ENCODE data around the gene MUC6.

MUC6 gene

DNA sequence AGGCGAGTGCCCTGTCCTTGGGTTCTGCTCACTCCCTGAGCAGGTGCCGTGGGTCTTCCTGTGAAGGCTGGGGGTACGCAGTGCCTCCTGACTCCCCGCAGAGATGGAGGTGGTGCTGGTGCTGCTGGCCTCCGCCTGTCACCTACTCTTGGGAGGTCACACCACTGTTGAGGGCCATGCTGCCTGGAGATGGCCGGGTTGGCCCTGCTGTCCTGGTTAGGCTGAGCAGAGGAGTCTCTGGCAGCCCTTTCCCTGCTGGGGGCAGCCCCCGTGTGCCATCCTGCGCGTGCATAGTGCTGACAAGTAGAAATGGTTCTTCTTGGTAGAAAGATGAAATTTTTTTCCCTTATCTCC, 49.6 kb downstream of the MUC6 start:
- no peak for DNase-seq (ENCODE audit: low read depth, low spot score)
- TF ChIP-seq, protein P1, sequence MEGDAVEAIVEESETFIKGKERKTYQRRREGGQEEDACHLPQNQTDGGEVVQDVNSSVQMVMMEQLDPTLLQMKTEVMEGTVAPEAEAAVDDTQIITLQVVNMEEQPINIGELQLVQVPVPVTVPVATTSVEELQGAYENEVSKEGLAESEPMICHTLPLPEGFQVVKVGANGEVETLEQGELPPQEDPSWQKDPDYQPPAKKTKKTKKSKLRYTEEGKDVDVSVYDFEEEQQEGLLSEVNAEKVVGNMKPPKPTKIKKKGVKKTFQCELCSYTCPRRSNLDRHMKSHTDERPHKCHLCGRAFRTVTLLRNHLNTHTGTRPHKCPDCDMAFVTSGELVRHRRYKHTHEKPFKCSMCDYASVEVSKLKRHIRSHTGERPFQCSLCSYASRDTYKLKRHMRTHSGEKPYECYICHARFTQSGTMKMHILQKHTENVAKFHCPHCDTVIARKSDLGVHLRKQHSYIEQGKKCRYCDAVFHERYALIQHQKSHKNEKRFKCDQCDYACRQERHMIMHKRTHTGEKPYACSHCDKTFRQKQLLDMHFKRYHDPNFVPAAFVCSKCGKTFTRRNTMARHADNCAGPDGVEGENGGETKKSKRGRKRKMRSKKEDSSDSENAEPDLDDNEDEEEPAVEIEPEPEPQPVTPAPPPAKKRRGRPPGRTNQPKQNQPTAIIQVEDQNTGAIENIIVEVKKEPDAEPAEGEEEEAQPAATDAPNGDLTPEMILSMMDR (IDR thresholded peaks at IDR 0.05; ENCODE audit: insufficient read depth, low read length, missing control alignments), result no peak
- ChIA-PET POLR2A (no interaction called here), CTCF (no interaction called here)
- no peak overlapping the region for H3K4me3 ChIP-seq (ENCODE audit: low read depth, low read length)

DNA sequence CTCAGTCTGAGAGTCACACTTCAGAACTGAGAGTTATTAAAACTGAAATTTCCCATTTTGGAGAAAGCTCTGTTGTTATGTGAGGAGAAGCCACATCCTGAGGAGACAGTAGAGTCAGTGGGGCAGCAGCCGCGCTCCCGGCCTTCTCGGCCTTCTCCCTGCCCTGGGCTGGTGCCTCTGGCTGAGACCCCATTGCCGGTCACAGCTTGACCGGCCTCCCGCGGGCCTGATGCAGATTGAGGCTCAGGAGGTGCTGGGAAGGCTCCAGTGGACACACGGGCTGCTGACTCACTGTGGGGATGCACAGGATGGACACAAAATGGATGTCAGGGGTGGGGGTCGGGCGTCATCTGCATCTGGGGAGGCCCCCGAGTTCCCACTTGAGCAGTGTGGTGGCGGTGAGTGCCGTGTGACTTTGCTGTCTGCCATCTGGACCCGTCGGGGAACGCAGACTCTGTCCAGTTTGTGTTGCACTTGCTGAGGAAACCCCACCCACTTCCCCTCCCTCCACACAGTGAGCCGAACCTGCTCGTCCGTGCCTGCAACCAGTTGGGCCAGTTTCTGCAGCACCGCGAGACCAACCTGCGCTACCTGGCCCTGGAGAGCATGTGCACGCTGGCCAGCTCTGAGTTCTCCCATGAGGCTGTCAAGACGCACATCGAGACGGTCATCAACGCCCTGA, 50.1 kb downstream of the MUC6 start:
- ChIA-PET CTCF (no interaction called here), POLR2A (no interaction called here)
- no peak overlapping the region for H3K4me3 ChIP-seq (ENCODE audit: low read depth, low read length)
- no peak for DNase-seq (ENCODE audit: low read depth, low spot score)
- TF ChIP-seq, protein P1 (IDR thresholded peaks at IDR 0.05; ENCODE audit: insufficient read depth, low read length, missing control alignments), result no peak

DNA sequence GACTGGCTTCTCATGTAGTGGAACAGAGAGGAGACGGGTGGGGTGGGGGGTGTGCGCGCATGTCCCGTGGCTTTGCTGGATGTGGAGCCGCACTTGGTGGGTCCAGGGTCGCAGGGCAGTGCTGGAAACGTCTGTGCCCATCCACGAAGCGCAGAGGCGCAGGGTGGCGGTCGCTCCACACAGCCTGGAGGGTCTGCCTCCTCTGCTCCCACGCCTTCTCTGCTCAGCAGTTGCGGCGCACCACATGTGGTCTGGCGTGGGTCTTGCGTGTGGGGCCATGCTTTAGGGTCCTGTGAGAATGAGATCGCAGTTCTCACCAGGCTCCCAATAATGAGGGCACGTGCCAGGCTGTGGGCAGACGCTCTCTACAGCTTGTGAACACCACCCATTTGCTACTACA, 50.7 kb downstream of the MUC6 start:
- no peak for DNase-seq (ENCODE audit: low read depth, low spot score)
- ChIA-PET CTCF (no interaction called here), POLR2A (no interaction called here)
- no peak overlapping the region for H3K4me3 ChIP-seq (ENCODE audit: low read depth, low read length)
- TF ChIP-seq, protein P1 (IDR thresholded peaks at IDR 0.05; ENCODE audit: insufficient read depth, low read length, missing control alignments), result no peak

- TF ChIP-seq, protein P1 (IDR thresholded peaks at IDR 0.05; ENCODE audit: insufficient read depth, low read length, missing control alignments), result no peak
- ChIA-PET POLR2A (no interaction called here), CTCF (no interaction called here)
- H3K4me3 ChIP-seq (ENCODE audit: low read depth, low read length), result no peak overlapping the region
- no peak for DNase-seq (ENCODE audit: low read depth, low spot score)
Observed at GRCh38 chr11:985406-985805, 51.1 kb downstream of the MUC6 start.

GRCh38 chr11:984546-984945, 52.0 kb downstream of the MUC6 start:
- no peak overlapping the region for H3K4me3 ChIP-seq (ENCODE audit: low read depth, low read length)
- TF ChIP-seq, protein P1 (IDR thresholded peaks at IDR 0.05; ENCODE audit: insufficient read depth, low read length, missing control alignments), result no peak
- POLR2A ChIA-PET, result no interaction called here
- DNase-seq (ENCODE audit: low read depth, low spot score), result no peak
- CTCF ChIA-PET, result no interaction called here

DNA sequence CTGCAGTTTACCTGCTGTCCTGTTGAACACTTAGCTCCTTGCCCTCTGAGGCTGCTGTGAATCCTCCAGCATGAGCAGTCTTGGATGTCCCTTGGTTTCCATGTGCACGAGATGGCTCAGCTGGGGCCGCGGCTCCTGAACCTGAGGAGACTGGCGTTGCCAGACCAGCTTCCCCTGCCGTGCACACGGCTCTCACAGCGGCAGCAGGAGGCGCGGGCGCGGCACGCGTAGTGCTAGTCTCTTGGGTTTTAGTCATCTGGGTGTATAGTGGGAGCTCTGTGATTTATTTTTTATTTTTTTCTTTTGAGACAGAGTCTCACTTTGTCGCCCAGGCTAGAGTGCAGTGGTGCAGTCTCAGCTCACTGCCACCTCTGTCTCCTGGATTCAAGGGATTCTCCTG, 54.8 kb downstream of the MUC6 start:
- DNase-seq (ENCODE audit: low read depth, low spot score), result no peak
- TF ChIP-seq, protein P1 (IDR thresholded peaks at IDR 0.05; ENCODE audit: insufficient read depth, low read length, missing control alignments), result no peak
- POLR2A ChIA-PET, result no interaction called here
- H3K4me3 ChIP-seq (ENCODE audit: low read depth, low read length), result no peak overlapping the region
- CTCF ChIA-PET, result interaction anchor here (1.0 to 1.3 kb wide), 2 partner anchors 7 to 37 kb away, joined by 3 to 4 read pairs; no protein-coding TSS in a partner anchor

Data from AG04449 (cell line).